ENCODE measurements around the gene CEP104. TPM values are rescaled to one million over a fixed set of nuclear protein-coding genes. Genes with fewer than 3 reads are reported as not detected.

CEP104 gene
- total RNA-seq, 4 donors from 2014 or later = 18.7 to 24.4 (median 19.8) TPM

- no peaks in the 10 kb centered on the region for H3K9me3 ChIP-seq
These were observed 15.5 kb upstream of the CEP104 start for GRCh38 chr1:3872546-3872945.

DNA sequence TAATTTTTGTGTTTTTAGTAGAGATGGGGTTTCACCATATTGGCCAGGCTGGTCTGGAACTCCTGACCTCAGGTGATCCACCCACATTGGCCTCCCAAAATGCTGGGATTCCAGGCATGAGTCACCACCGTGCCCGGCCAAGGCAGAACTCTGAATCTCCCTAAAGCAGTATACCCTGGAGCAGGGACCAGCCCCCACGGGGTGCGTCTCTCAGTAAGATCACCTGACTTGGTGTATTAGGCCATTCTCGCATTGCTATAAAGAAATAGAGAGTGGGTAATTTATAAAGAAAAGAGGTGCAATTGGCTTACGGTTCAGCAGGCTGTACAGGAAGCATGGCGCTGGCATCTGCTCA lies 14.4 kb upstream of the CEP104 start:
- Histone ChIP-seq H3K9me3 (no peaks in the 10 kb centered on the region), H3K4me3 (no peak overlapping the region), H3K4me1 (no peaks in the 10 kb centered on the region), H3K27me3 (no peaks in the 10 kb centered on the region), H3K36me3 (peaks cover 8 to 97% (median 12%) of the 10 kb centered on the region in 3 donors), H3K27ac (no peak overlapping the region)
- no peak for TF ChIP-seq POLR2A (IDR thresholded peaks at IDR 0.05)
- TF ChIP-seq CTCF (IDR thresholded peaks at IDR 0.05) = no peak
- DNase-seq = no peak
- intact Hi-C loops (cut with DNase I) = no loop called here
- 76 to 100% methylated on average over 1 to 6 of the region's 7 CpGs for WGBS, 2 donors

More at GRCh38 chr1:3872546-3872945, 15.5 kb upstream of the CEP104 start:
- TF ChIP-seq CTCF (IDR thresholded peaks at IDR 0.05) = no peak
- TF ChIP-seq POLR2A (IDR thresholded peaks at IDR 0.05) = no peak
- H3K27ac ChIP-seq = no peak overlapping the region
- 94 to 100% methylated on average over 2 to 3 of the region's 8 CpGs for WGBS, 2 donors
- intact Hi-C loops (cut with DNase I) = no loop called here
- no peak overlapping the region for H3K4me3 ChIP-seq
- H3K4me1 ChIP-seq = no peaks in the 10 kb centered on the region
- peaks cover 8 to 97% (median 12%) of the 10 kb centered on the region in 3 donors for H3K36me3 ChIP-seq
- DNase-seq = no peak
- no peaks in the 10 kb centered on the region for H3K27me3 ChIP-seq

DNA sequence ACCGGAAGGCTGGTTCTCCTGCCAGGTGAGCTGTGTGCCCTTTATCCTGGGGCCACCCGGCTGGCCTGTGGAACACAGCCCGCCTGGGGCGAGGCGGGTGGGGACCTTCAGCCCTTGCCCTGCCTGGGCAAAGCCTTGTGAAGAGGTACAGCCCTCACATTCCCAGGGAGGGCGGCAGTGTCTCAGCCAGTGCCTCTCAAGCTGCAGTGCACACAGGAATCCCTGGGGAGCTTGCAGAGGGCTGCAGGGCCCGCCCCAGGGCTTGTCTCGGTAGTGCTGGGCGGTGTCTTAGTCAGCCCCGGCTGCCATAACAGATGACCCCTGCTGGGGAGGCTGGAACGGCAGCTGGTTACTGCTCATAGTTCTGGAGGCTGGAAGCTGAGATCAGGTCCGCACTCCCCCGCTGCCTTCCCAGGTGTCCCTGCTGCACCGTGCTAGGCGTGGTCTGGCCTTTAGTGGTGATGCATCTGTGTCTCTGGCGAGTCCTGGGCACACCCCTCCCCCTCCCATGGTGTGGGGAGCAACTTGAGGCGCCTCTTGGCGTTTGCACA lies 12.8 kb upstream of the CEP104 start:
- Histone ChIP-seq H3K27ac (no peak overlapping the region), H3K36me3 (peaks cover 8 to 89% (median 12%) of the 10 kb centered on the region in 3 donors), H3K4me1 (no peaks in the 10 kb centered on the region), H3K9me3 (no peaks in the 10 kb centered on the region), H3K27me3 (no peaks in the 10 kb centered on the region), H3K4me3 (no peak overlapping the region)
- TF ChIP-seq POLR2A (IDR thresholded peaks at IDR 0.05) (no peak), CTCF (IDR thresholded peaks at IDR 0.05) (no peak)
- 50 to 100% methylated on average over 1 to 2 of the region's 18 CpGs for WGBS, 2 donors
- intact Hi-C loops (cut with DNase I) = no loop called here
- DNase-seq = no peak

DNA sequence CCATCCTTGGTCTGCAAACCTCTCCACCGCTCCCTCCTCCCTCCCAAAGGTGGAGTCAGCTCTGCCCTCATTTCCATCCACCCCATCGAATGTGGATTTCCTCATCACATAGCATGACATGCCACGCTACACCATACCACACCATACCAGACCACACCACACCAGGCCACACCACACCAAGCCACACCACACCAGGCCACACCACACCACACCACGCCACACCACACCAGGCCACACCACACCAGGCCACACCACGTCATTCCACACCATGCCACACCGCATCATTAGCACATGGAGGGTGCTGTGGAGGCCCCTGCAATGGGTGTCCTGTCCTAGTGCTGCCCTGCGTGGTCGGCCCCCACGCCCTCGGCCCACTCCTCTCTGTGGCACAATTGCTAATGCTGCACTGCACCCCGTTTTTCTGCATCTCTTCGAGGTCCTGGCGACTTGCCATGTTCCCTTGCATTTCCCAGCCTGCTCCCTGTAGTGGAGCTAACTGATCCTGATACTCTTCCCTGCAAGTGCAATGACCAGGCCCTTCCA lies 11.5 kb upstream of the CEP104 start:
- 69 to 94% methylated on average over 11 to 12 of the region's 13 CpGs for WGBS, 2 donors
- Histone ChIP-seq H3K27me3 (no peaks in the 10 kb centered on the region), H3K4me1 (no peaks in the 10 kb centered on the region), H3K27ac (no peak overlapping the region), H3K9me3 (no peaks in the 10 kb centered on the region), H3K4me3 (no peak overlapping the region), H3K36me3 (peaks cover 8 to 78% (median 12%) of the 10 kb centered on the region in 3 donors)
- TF ChIP-seq CTCF (IDR thresholded peaks at IDR 0.05) (no peak), POLR2A (IDR thresholded peaks at IDR 0.05) (no peak)
- intact Hi-C loops (cut with DNase I) = no loop called here
- DNase-seq = no peak

GRCh38 chr1:3865606-3866160 lies 8.7 kb upstream of the CEP104 start:
- H3K4me3 ChIP-seq = no peak overlapping the region
- DNase-seq = no peak
- no peak for TF ChIP-seq POLR2A (IDR thresholded peaks at IDR 0.05)
- TF ChIP-seq CTCF (IDR thresholded peaks at IDR 0.05) = no peak
- H3K27ac ChIP-seq = no peak overlapping the region
- no peaks in the 10 kb centered on the region for H3K27me3 ChIP-seq
- no peaks in the 10 kb centered on the region for H3K9me3 ChIP-seq
- no peaks in the 10 kb centered on the region for H3K4me1 ChIP-seq
- 78 to 92% methylated on average over 4 to 11 of the region's 18 CpGs for WGBS, 2 donors
- intact Hi-C loops (cut with DNase I) = no loop called here
- H3K36me3 ChIP-seq = peaks cover 6 to 49% (median 8%) of the 10 kb centered on the region in 3 donors
